Stimulated activated CD8-positive, alpha-beta memory T cell treated with anti-CD3 and anti-CD28 coated beads, Interleukin-15, amount 100 ng/mL, for 1 hour (primary cell): ENCODE measurements around the gene ERBB2.
"Not testable (repeated sequence)": the region's sequence is repeated elsewhere in the genome, so short reads cannot be mapped to it uniquely, and the experiment has no call there.

Source experiments
- DNase-seq: peaks from one replicate; pipeline ENCODE4 v3.0.0-alpha.2; 2020; ENCODE audit warnings: low read depth

The ERBB2 gene

GRCh38 chr17:39678340-39679116, 21.3 kb upstream of the ERBB2 start:
- no peak for DNase-seq

GRCh38 chr17:39679521-39680192, 20.2 kb upstream of the ERBB2 start:
- DNase-seq: no peak

- DNase-seq: no peak
Observed at GRCh38 chr17:39683295-39683939, 16.4 kb upstream of the ERBB2 start.

GRCh38 chr17:39684369-39685192, 15.3 kb upstream of the ERBB2 start:
- no peak for DNase-seq

GRCh38 chr17:39687101-39687545, 12.7 kb upstream of the ERBB2 start:
- DNase-seq: no peak

GRCh38 chr17:39687546-39688474, 12.1 kb upstream of the ERBB2 start, which contains the start of gene PGAP3:
PGAP3 (minus strand) TSS chr17:39688057; CDS start chr17:39688014, 43 bp downstream.
- peak; percentile 76 for DNase-seq

GRCh38 chr17:39688475-39688835, 11.4 kb upstream of the ERBB2 start:
- no peak for DNase-seq

GRCh38 chr17:39688945-39689344, 10.9 kb upstream of the ERBB2 start:
- no peak for DNase-seq

- DNase-seq: no peak
Observed at GRCh38 chr17:39694593-39694992, 5.3 kb upstream of the ERBB2 start.

GRCh38 chr17:39695089-39695474, 4.8 kb upstream of the ERBB2 start:
- DNase-seq: no peak

GRCh38 chr17:39696731-39697130, 3.1 kb upstream of the ERBB2 start:
- no peak for DNase-seq

- no peak for DNase-seq
Observed at GRCh38 chr17:39697961-39698360, 1.9 kb upstream of the ERBB2 start.

- DNase-seq: not testable (repeated sequence)
Observed at GRCh38 chr17:39699157-39699817, 577 bp upstream of the ERBB2 start.

GRCh38 chr17:39700148-39700987, 504 bp downstream of the ERBB2 start:
- DNase-seq: no peak

GRCh38 chr17:39701012-39701783, 1.3 kb downstream of the ERBB2 start:
- no peak for DNase-seq

GRCh38 chr17:39701784-39702422, 2.0 kb downstream of the ERBB2 start:
- no peak for DNase-seq

- no peak for DNase-seq
Observed at GRCh38 chr17:39702901-39703893, 3.3 kb downstream of the ERBB2 start.
